Transverse colon (tissue), 3 donors: Measurements from ENCODE around the gene PHAF1.

ENCODE experiments used
- CTCF ChIP-seq, 5 experiments: fragments of 200-600 bp in 3 of 5; fragments of 450-650 bp in 2 of 5; sonication (generic) in 3 of 5; IDR thresholded peaks; 1 replicate in 2 of 5; 2 replicates in 3 of 5; pipeline ENCODE4 v1.5.1; 2016 to 2017; ENCODE audit warnings: antibody characterized with exemption in 5 of 5, inconsistent platforms in 3 of 5, mild to moderate bottlenecking in 2 of 5, moderate library complexity in 1 of 5
- POLR2A ChIP-seq: fragments of 450-650 bp; IDR thresholded peaks from one replicate; pipeline ENCODE4 v1.6.1; 2016; ENCODE audit warnings: antibody characterized with exemption, mild to moderate bottlenecking, moderate library complexity

GRCh38 chr16:67087803-67088202 is 21.9 kb upstream of the PHAF1 start:
- TF ChIP-seq CTCF (IDR thresholded peaks at IDR 0.05) (no peak), POLR2A (no peak)
